ENCODE results near the gene ARHGEF26. TPM values are rescaled to one million over a fixed set of nuclear protein-coding genes. Genes with fewer than 3 reads are reported as not detected.

The ARHGEF26 gene
- total RNA-seq, 1 donor = 1.7 TPM

- no peak overlapping the region for H3K4me3 ChIP-seq (ENCODE audit: low read depth, low read length)
- no peak for TF ChIP-seq CTCF (IDR thresholded peaks at IDR 0.05; ENCODE audit: insufficient read depth, low read depth, low read length)
Observed at GRCh38 chr3:154168998-154169795, 48.0 kb downstream of the ARHGEF26 start.

GRCh38 chr3:154169796-154170110, 48.6 kb downstream of the ARHGEF26 start:
- no peak for DNase-seq (ENCODE audit: low read depth)
- TF ChIP-seq CTCF (IDR thresholded peaks at IDR 0.05; ENCODE audit: insufficient read depth, low read depth, low read length) = no peak
- no peak overlapping the region for H3K4me3 ChIP-seq (ENCODE audit: low read depth, low read length)

More at GRCh38 chr3:154168998-154169795, 48.0 kb downstream of the ARHGEF26 start:
- DNase-seq (ENCODE audit: low read depth) = no peak

- DNase-seq (ENCODE audit: low read depth) = no peak
- no peak for TF ChIP-seq CTCF (IDR thresholded peaks at IDR 0.05; ENCODE audit: insufficient read depth, low read depth, low read length)
- H3K4me3 ChIP-seq (ENCODE audit: low read depth, low read length) = no peak overlapping the region
Observed at GRCh38 chr3:154170300-154170699, 49.1 kb downstream of the ARHGEF26 start.

- DNase-seq (ENCODE audit: low read depth) = no peak
- H3K4me3 ChIP-seq (ENCODE audit: low read depth, low read length) = no peak overlapping the region
Observed at GRCh38 chr3:154175041-154175440, 53.9 kb downstream of the ARHGEF26 start.

GRCh38 chr3:154176036-154176435, 54.8 kb downstream of the ARHGEF26 start:
- DNase-seq (ENCODE audit: low read depth) = no peak
- TF ChIP-seq CTCF (IDR thresholded peaks at IDR 0.05; ENCODE audit: insufficient read depth, low read depth, low read length) = no peak
- H3K4me3 ChIP-seq (ENCODE audit: low read depth, low read length) = no peak overlapping the region

More at GRCh38 chr3:154175041-154175440, 53.9 kb downstream of the ARHGEF26 start:
- TF ChIP-seq CTCF (IDR thresholded peaks at IDR 0.05; ENCODE audit: insufficient read depth, low read depth, low read length) = no peak

GRCh38 chr3:154177406-154177805, 56.2 kb downstream of the ARHGEF26 start:
- no peak for TF ChIP-seq CTCF (IDR thresholded peaks at IDR 0.05; ENCODE audit: insufficient read depth, low read depth, low read length)
- H3K4me3 ChIP-seq (ENCODE audit: low read depth, low read length) = no peak overlapping the region
- DNase-seq (ENCODE audit: low read depth) = no peak

GRCh38 chr3:154178172-154178571, 57.0 kb downstream of the ARHGEF26 start:
- no peak overlapping the region for H3K4me3 ChIP-seq (ENCODE audit: low read depth, low read length)
- no peak for DNase-seq (ENCODE audit: low read depth)
- TF ChIP-seq CTCF (IDR thresholded peaks at IDR 0.05; ENCODE audit: insufficient read depth, low read depth, low read length) = no peak
